Loucy (cell line): ENCODE data around the gene BFSP1.

Experiments used
- H2AFZ ChIP-seq: fragments of 200-600 bp; sonication (generic); 2 replicates; pipeline ENCODE4 v1.6.0; 2016; ENCODE audit warnings: antibody characterized with exemption, mild to moderate bottlenecking, low read length, moderate library complexity
- H3F3A ChIP-seq: fragments of 200-600 bp; 2 replicates; pipeline ENCODE4 v1.6.0; 2016; ENCODE audit warnings: antibody characterized with exemption, low read depth, mild to moderate bottlenecking
- H3K27me3 ChIP-seq: fragments of 200-600 bp; sonication (generic); 2 replicates; pipeline ENCODE4 v1.6.1; 2014; ENCODE audit warnings: low read length, mild to moderate bottlenecking; ENCODE audit not compliant: insufficient read depth, poor library complexity, severe bottlenecking
- H3K36me3 ChIP-seq: fragments of 200-600 bp; sonication (generic); 2 replicates; pipeline ENCODE4 v1.6.1; 2016; ENCODE audit warnings: low read length; ENCODE audit not compliant: insufficient read depth
- H3K4me1 ChIP-seq: fragments of 200-600 bp; sonication (generic); 2 replicates; pipeline ENCODE4 v1.5.1; 2014; ENCODE audit warnings: low read length, mild to moderate bottlenecking; ENCODE audit not compliant: insufficient read depth, poor library complexity, severe bottlenecking
- H3K4me2 ChIP-seq: fragments of 200-600 bp; sonication (generic); 2 replicates; pipeline ENCODE4 v1.6.0; 2014; ENCODE audit warnings: antibody characterized with exemption, low read length, low read depth, mild to moderate bottlenecking; ENCODE audit not compliant: poor library complexity, severe bottlenecking
- H3K4me3 ChIP-seq: fragments of 200-600 bp; sonication (generic); 2 replicates; pipeline ENCODE4 v1.5.1; 2014; ENCODE audit warnings: low read length, mild to moderate bottlenecking, mixed read lengths; ENCODE audit not compliant: poor library complexity, severe bottlenecking
- H3K79me2 ChIP-seq: fragments of 200-600 bp; sonication (generic); 2 replicates; pipeline ENCODE4 v1.6.1; 2014; ENCODE audit warnings: low read length; ENCODE audit not compliant: insufficient read depth
- H3K9ac ChIP-seq: fragments of 200-600 bp; sonication (generic); 2 replicates; pipeline ENCODE4 v1.6.0; 2014; ENCODE audit warnings: mild to moderate bottlenecking, low read depth, low read length, moderate library complexity; ENCODE audit not compliant: poor library complexity, severe bottlenecking
- H3K9me2 ChIP-seq: fragments of 200-600 bp; sonication (generic); replicated peaks from 2 replicates; pipeline ENCODE4 v1.6.1; 2016; ENCODE audit warnings: low read depth, low read length, mixed read lengths
- H3K9me3 ChIP-seq: fragments of 200-600 bp; sonication (generic); 2 replicates; pipeline ENCODE4 v1.6.1; 2014; ENCODE audit warnings: mild to moderate bottlenecking, antibody characterized with exemption, low read length, low read depth; ENCODE audit not compliant: insufficient read depth
- H4K20me1 ChIP-seq: fragments of 200-600 bp; sonication (generic); 2 replicates; pipeline ENCODE4 v1.6.0; 2014; ENCODE audit warnings: antibody characterized with exemption, low read length, mild to moderate bottlenecking; ENCODE audit not compliant: insufficient read depth, poor library complexity, severe bottlenecking
- EZH2phosphoT487 ChIP-seq: fragments of 200-600 bp; IDR thresholded peaks from 2 replicates; pipeline ENCODE4 v1.6.1; 2018; ENCODE audit warnings: antibody characterized with exemption, mild to moderate bottlenecking, moderate library complexity, borderline replicate concordance
- TF ChIP-seq, protein P1 (sequence below): fragments of 200-600 bp; sonication (generic); conservative IDR thresholded peaks from 2 replicates; pipeline ENCODE4 v1.5.1; 2014; ENCODE audit warnings: mild to moderate bottlenecking, antibody characterized with exemption, low read length

The BFSP1 gene

GRCh38 chr20:17485017-17485416 lies 46.2 kb downstream of the BFSP1 start:
- H3K9me3 ChIP-seq: no peaks in the 10 kb centered on the region; the same call in 1 of the 2 replicates
- H3K79me2 ChIP-seq: no peaks in the 10 kb centered on the region
- TF ChIP-seq, protein P1, sequence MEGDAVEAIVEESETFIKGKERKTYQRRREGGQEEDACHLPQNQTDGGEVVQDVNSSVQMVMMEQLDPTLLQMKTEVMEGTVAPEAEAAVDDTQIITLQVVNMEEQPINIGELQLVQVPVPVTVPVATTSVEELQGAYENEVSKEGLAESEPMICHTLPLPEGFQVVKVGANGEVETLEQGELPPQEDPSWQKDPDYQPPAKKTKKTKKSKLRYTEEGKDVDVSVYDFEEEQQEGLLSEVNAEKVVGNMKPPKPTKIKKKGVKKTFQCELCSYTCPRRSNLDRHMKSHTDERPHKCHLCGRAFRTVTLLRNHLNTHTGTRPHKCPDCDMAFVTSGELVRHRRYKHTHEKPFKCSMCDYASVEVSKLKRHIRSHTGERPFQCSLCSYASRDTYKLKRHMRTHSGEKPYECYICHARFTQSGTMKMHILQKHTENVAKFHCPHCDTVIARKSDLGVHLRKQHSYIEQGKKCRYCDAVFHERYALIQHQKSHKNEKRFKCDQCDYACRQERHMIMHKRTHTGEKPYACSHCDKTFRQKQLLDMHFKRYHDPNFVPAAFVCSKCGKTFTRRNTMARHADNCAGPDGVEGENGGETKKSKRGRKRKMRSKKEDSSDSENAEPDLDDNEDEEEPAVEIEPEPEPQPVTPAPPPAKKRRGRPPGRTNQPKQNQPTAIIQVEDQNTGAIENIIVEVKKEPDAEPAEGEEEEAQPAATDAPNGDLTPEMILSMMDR: no peak
- TF ChIP-seq EZH2phosphoT487: no peak
- H3K36me3 ChIP-seq: no peaks in the 10 kb centered on the region
- no peaks in the 10 kb centered on the region for H4K20me1 ChIP-seq
- no peaks in the 10 kb centered on the region for H3K4me1 ChIP-seq
- no peaks in the 10 kb centered on the region for H3K27me3 ChIP-seq
- H3F3A ChIP-seq: no peaks in the 10 kb centered on the region
- H3K9ac ChIP-seq: no peak overlapping the region
- H3K4me3 ChIP-seq: no peak overlapping the region
- no peak overlapping the region for H3K4me2 ChIP-seq
- H2AFZ ChIP-seq: no peak overlapping the region
- H3K9me2 ChIP-seq: no peaks in the 10 kb centered on the region

DNA sequence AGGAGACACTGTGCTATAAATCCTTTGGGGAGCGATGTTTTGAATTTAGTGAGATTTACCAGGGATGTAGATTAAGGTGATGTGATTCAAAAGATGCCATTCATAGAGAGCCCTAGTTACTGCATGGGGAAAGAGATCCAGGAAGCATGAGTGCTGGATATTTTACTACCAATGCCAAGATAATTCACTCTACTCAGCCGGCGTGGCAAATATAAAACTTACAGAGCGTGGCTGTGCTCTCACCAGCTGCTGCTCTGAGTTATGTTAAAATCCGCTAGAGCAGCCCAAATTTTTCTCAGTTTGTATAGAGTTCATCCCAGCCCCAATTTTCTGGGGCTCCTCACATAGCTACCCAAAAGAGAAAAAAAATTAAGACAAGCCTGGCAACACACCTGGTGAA lies 48.6 kb downstream of the BFSP1 start:
- Histone ChIP-seq H3K4me1 (no peaks in the 10 kb centered on the region), H3K9me2 (no peaks in the 10 kb centered on the region), H4K20me1 (no peaks in the 10 kb centered on the region), H3K4me3 (no peak overlapping the region), H3K36me3 (no peaks in the 10 kb centered on the region), H3K9ac (no peak overlapping the region), H3K79me2 (no peaks in the 10 kb centered on the region), H3K9me3 (no peaks in the 10 kb centered on the region; the same call in 1 of the 2 replicates), H3K27me3 (no peaks in the 10 kb centered on the region), H3K4me2 (no peak overlapping the region), H2AFZ (no peak overlapping the region), H3F3A (no peaks in the 10 kb centered on the region)
- TF ChIP-seq, protein P1: no peak
- no peak for TF ChIP-seq EZH2phosphoT487

- H3K36me3 ChIP-seq: no peaks in the 10 kb centered on the region
- no peak overlapping the region for H3K4me2 ChIP-seq
- H3K9ac ChIP-seq: no peak overlapping the region
- no peaks in the 10 kb centered on the region for H3K27me3 ChIP-seq
- H2AFZ ChIP-seq: no peak overlapping the region
- TF ChIP-seq, protein P1: no peak
- TF ChIP-seq EZH2phosphoT487: no peak
- H3K4me1 ChIP-seq: no peaks in the 10 kb centered on the region
- H3K9me3 ChIP-seq: no peaks in the 10 kb centered on the region; the same call in 1 of the 2 replicates
- no peaks in the 10 kb centered on the region for H4K20me1 ChIP-seq
- no peaks in the 10 kb centered on the region for H3K9me2 ChIP-seq
- H3K4me3 ChIP-seq: no peak overlapping the region
- no peaks in the 10 kb centered on the region for H3K79me2 ChIP-seq
- H3F3A ChIP-seq: no peaks in the 10 kb centered on the region
Measured at GRCh38 chr20:17481661-17482060, 49.5 kb downstream of the BFSP1 start.
